Epithelial cell of esophagus (primary cell): ENCODE results near the gene MAPT.

Experiments
- DNase-seq: peaks from one replicate; pipeline ENCODE4 v3.0.0; 2010; ENCODE audit warnings: low read depth
- H3K4me3 ChIP-seq: 2 replicates; pipeline ENCODE4 v1.5.1; 2011; ENCODE audit warnings: mild to moderate bottlenecking, low read length, control low read depth
- TF ChIP-seq, protein P1 (sequence below): IDR thresholded peaks from 2 replicates; pipeline ENCODE4 v1.5.1; 2011; ENCODE audit warnings: low read depth, mild to moderate bottlenecking, low read length, control low read depth, inconsistent platforms; ENCODE audit not compliant: insufficient read depth; ENCODE audit errors: missing control alignments

Gene MAPT

DNA sequence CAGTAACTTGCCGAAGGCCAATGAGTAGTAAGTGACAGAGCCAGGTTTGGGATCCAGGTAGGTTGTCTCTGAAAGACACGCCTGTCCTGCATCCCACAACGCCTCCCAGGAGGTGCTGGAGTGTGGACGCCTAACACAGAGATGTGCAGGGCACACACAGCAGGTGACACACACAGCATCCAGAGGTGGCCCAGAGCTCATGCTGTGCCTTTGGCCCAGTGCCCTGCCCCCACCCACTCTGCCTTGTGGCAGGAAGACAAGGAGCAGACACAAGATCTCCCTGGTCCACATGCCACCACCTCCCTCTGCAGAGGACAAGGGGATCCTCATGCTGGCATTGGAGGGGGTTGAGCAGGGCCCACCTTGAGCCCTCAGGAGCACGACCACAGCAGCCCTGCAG lies 90.0 kb downstream of the MAPT start:
- H3K4me3 ChIP-seq = no peak overlapping the region
- DNase-seq = no peak
- TF ChIP-seq, protein P1, sequence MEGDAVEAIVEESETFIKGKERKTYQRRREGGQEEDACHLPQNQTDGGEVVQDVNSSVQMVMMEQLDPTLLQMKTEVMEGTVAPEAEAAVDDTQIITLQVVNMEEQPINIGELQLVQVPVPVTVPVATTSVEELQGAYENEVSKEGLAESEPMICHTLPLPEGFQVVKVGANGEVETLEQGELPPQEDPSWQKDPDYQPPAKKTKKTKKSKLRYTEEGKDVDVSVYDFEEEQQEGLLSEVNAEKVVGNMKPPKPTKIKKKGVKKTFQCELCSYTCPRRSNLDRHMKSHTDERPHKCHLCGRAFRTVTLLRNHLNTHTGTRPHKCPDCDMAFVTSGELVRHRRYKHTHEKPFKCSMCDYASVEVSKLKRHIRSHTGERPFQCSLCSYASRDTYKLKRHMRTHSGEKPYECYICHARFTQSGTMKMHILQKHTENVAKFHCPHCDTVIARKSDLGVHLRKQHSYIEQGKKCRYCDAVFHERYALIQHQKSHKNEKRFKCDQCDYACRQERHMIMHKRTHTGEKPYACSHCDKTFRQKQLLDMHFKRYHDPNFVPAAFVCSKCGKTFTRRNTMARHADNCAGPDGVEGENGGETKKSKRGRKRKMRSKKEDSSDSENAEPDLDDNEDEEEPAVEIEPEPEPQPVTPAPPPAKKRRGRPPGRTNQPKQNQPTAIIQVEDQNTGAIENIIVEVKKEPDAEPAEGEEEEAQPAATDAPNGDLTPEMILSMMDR = no peak

DNA sequence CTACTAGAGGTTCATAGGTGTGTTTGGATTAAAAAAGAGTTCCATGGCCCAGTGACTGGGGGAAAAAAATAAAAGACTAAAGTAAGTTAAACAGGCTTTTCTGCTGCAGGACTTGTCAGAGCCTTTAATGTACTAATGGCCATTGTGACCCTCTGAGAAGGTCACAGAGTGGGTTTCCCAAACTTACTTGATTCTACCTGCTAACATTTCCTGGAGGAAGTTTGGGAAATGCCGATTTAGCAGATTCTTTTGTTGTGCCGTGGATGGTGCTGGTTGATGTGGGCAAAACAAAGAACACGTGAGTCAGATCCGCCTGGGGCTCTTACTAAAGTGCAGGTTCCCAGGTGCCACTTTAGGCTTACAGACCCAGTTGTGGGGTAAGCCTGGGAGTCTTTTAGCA lies 91.1 kb downstream of the MAPT start:
- DNase-seq = peak; percentile 11
- H3K4me3 ChIP-seq = no peak overlapping the region
- TF ChIP-seq, protein P1 = no peak

DNA sequence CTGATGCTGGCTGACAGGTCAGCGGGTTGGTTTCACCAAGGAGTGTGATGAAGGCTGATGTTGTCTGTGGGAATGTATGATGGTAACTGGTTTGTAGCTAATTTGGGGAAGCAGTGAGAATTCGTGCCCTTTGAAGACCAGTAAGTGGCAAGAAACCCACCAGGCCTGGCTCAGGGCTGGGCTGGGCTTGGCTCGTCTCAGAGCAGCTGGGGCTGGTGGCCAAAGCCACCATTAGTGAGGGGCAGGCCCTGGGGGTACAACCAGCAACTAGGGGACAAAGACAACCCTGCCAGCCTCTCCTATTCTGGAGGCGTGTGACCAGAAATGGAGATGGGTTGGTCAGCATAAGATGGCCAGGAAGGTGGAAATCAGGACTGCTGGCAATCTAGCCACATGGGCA lies 91.7 kb downstream of the MAPT start:
- TF ChIP-seq, protein P1 = no peak
- no peak overlapping the region for H3K4me3 ChIP-seq
- DNase-seq = no peak

DNA sequence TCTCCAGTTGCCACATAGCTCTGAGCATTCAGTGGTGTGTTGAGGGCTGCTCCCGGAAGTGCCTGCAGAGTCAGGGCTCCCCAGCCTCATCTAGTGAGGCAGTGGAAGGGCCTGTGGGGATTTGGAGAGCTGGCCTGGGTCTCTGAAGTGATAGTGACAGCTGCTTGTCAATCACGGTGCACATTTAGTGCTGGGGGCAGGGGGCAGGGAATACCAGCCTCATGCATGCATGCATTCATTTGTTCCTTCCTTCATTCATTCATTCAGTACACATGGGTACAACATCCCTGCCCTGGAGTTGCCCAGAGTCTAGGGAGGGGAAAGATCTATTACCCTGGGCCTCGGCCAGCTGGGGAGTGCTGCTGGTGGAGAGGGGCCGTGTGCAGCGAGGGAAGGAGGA lies 93.4 kb downstream of the MAPT start:
- no peak for DNase-seq
- TF ChIP-seq, protein P1 = no peak
- H3K4me3 ChIP-seq = no peak overlapping the region

DNA sequence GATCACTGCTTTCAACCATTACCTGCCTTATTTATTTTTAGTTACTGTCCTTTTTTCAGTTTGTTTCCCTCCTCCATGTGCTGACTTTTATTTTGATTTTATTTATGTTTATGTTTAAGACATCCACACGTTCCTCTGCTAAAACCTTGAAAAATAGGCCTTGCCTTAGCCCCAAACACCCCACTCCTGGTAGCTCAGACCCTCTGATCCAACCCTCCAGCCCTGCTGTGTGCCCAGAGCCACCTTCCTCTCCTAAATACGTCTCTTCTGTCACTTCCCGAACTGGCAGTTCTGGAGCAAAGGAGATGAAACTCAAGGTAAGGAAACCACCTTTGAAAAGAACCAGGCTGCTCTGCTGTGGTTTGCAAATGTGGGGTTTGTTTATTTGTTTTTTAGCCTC lies 95.4 kb downstream of the MAPT start:
- H3K4me3 ChIP-seq = no peak overlapping the region
- DNase-seq = no peak
- TF ChIP-seq, protein P1 = no peak

DNA sequence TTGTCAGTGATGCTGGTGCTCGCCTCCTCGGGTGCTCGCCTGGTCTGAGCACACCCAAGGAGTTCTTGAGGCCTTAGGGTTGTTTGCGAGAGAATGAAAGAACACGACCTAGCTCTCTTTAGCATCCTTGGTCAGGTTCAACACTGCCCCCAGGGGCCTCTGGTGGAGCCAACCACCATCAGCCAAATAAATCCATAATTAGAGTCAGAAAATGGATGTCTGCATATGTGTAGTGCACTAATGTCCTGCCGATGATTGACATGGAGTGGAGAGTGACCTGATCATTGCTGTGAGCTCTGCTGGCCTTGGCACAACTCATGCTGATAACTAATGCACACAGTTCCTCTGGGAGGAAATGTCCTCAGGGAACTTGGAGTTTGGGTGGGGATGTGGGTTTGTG lies 96.5 kb downstream of the MAPT start:
- no peak for DNase-seq
- H3K4me3 ChIP-seq = no peak overlapping the region
- TF ChIP-seq, protein P1 = no peak

DNA sequence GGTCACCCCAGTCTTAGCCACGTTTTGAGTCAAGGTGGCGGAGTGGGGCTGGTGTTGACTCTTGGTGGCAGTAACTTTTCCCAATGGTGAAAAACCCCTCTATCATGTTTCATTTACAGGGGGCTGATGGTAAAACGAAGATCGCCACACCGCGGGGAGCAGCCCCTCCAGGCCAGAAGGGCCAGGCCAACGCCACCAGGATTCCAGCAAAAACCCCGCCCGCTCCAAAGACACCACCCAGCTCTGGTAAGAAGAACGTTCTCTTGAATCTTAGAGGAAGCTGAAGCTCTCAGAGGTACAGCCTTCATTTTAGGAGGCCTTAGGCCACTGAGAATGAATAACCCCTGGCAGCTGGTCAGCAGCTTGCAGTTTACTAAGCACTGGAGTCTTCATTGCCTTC lies 97.0 kb downstream of the MAPT start:
- TF ChIP-seq, protein P1 = no peak
- no peak for DNase-seq
- no peak overlapping the region for H3K4me3 ChIP-seq
